NCI-H2227 treated with DMSO at 0.1 percent for 48 hours (cell line): ENCODE results near the gene CEP68.

Source experiments
- DNase-seq: peaks from one replicate; lab custom pipeline; 2025; lab: John Stamatoyannopoulos, UW

Gene CEP68

DNA sequence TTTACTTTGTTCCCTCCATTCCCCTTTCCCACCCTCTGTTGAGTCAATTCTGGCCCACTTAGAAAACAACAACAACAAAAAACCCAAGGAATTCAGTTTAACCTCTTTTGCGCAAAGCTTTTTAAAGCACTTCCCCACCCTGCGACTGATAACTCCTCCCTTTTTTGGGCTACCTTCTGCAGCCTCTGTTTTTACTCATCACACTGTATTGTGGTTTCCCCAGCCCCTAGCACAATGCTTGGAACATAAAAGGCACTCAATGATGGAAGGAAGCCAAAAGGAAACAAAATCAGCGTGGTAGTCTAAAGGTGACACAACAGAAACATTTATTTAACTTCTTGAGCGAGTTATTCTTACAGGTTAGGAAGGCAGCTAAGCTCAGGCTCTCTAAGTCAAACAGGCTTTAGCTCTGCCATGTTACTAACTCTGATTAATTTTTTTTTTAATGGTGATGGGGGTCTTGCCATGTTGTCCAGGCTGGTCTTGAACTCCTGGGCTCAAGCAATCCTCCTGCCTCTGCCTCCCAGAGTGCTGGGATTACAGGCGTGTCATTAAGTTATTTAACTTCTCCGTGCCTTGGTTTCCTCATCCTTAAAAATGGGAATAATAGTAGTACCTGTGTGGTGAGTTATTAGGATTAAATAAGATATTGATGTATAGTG lies 1.3 kb downstream of the CEP68 start:
- peak; percentile 4 for DNase-seq

DNA sequence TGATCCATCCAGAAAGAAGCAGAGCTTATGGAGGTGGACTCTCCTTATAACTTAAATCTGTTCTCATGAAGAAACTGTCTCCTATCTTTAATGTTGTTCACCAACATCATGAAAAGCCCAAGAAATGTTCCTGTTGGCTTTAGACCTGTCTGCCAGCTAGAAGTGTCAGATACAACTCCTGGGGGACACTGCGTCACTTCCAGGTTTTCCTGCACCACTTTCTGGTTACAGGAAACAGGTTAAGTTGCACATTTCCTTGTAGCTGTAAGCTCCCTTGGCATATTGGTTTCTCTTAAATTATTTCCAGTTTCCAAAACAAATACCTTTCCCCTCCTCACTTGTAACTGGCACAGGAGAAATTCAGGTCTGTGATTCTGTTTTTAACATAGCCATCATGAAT lies 2.9 kb downstream of the CEP68 start:
- DNase-seq: no peak

DNA sequence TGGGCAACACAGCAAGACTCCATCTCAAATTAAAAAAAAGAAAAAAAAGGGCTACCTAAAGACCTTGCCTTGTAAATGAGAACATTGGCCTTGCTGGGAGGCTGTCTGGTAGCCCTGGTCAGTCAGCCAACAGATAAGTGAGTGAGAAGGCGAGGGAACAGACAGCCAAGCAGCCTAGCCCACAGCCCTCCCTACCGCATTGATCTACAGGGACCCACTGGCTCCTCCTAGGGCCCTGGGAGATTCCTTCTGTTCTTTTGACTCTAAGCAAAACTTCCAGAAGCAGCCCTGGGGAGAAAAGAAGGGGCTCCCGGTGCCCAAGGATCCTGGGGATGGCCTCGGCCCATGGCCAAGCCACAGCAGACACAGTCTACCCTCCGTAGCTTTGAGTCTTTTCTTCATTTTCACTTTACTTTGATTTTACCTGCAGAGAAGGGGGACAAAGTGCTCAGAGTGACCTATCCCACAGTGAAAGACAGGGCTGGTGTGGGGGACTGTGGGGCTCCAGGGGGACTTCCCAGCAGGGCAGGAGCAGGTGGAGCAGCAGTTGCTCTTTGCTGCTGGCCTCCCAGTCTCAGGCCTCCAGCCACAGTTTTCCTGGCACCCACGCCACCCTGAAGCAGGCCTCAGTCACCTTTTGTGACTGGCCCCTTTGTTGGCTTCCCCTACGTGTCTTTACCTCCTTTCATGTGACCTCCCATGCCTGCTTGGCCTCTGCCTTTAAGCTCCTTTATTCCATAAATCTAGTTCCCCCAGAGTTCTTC lies 5.1 kb downstream of the CEP68 start:
- no peak for DNase-seq

DNA sequence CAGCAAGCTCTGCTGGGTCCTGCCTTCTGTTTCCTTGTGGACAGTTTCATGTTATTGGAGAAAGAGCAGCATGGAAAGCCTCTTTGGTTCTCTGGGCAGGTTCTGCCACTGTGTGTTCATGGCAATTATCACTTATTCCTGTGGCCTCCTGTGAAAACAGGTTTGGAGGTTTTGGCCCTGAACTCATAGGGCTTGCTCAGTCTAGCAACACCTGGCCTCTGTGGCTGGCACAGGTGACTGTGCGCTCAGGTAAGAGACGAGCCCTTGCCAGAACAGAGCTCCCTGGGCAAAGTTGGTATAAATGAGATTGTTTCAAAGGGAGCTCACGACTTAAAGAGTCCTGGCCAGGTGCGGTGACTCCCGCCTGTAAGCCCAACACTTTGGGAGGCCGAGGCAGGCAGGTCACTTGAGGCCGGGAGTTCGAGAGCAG lies 5.7 kb downstream of the CEP68 start:
- DNase-seq: no peak

DNA sequence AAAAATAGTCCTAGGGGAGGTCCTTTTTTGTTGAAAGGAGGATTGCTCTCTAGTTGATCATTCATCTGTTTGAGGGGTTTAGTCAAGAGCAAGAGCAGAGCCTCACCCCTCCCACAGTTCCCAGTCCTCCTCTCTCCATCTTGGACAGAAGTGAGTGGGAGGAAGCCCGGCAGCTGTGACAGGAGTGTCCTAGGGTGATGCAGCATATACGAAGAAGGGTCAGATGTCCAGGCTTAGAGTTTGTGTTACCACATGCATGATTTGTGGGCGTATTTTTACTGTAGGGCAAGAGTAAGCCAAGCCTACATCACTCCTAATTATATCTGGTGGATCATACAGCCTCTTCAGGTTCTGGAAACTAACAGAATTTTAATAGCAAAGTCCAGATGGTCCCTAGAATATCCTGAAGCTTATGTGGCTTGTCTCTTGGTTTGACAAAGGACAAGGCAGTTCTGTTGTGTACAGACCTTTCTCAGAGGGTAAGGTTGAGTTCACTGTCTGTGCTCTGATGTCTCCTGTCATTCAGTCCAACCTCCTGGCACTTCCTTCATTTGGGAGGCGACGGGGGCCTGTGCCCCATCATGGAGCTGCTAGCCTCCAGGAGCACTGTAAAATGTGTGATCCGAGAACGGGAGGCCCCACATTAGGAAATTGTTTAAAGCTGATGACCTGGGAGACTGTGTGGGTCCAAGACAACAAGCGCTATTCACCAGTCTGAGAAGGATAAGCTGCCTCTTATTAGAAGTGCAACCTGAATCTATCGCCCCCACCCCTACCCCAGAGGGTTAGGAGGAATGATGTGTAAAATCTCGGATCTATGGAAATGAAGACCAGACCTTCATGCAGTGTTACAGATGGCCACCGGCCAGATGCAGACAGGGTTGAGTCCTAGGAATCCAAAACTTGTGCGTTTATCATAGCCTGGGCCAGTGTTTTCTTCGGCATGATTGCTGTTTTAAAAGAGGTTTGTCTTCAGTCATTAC lies 6.9 kb downstream of the CEP68 start:
- no peak for DNase-seq

DNA sequence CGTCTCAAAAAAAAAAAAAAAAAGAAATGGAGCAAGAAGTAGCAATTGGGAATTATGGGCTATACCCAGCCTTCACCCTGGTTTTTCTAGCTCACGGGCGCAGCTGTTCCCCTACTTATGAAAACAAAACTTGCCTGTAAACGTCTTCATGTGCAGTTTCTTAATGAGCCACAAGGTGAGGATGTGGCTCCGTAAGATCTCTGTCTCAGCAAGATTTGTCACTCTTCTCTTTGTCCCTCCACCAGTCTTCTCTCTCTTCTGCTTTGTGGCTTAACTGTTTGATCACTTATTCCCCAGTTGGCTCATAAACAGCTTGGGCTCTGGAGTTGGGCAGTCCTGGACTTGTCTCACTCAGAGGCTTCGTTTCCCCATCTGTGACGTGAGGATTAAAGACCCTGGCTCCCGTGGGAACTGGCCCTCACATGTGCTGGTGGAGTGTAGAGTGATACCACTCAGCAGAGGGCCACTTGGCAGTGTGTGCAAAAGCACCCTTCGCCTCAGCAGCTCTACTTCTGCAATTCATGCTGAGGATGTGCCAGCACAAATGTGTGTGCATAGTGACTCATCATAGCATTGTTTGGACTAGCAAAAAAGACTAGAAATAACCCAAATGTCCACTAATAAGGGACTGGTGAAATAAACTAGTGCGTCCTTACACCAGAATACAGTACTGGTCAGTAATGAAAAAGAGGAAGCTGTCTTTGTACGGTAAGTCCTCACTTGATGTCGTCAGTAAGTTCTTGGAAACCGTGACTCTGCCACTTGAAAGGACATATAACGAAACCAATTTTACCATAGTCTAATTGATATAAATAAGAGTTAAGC lies 8.7 kb downstream of the CEP68 start:
- DNase-seq: no peak

DNA sequence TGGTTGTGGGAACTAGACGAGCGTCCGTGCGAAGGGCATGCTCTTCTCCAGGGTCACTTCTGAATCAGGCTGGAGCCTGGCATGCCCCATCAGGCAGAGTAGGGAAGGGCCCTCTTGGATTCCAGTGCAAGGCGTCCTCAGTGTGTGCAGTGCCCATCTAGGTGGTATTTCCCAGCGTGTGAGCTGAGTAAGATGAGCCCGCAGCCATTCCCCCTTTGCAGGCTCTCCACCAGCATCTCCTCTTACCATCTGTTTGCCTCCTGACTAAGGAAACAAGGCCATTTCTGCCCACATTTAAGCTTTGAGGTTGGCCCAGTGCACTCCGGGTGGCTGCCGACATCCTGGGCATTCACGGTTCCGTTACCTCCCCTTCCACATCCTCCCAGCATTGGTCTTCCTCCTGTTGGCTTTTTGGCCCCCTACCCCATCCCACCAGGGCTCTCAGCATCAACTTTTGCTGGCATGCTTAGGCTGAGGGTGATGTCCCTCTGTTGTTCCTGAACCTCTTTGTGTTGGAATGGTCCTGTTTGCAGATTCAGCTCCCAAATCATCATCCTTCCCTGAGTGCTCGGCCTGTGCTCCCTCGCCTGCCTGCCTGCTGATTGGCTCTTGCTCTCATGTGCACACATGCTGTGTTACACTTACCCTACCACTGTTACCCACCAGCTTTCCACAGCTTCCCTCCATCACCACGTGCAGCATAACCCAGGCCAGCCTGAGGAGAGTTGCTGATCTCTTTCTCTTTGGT lies 11.8 kb downstream of the CEP68 start:
- DNase-seq: no peak

DNA sequence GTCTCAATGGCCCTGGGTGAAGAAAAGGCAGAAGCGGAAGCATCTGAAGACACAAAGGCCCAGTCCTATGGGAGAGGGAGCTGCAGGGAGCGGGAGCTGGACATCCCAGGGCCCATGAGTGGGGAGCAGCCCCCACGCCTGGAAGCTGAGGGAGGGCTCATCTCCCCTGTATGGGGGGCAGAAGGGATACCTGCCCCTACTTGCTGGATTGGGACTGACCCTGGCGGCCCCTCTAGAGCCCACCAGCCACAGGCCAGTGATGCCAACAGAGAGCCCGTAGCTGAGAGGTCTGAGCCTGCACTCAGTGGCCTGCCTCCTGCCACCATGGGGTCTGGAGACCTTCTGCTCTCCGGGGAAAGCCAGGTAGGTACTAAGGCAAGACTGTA lies 13.2 kb downstream of the CEP68 start:
- no peak for DNase-seq

DNA sequence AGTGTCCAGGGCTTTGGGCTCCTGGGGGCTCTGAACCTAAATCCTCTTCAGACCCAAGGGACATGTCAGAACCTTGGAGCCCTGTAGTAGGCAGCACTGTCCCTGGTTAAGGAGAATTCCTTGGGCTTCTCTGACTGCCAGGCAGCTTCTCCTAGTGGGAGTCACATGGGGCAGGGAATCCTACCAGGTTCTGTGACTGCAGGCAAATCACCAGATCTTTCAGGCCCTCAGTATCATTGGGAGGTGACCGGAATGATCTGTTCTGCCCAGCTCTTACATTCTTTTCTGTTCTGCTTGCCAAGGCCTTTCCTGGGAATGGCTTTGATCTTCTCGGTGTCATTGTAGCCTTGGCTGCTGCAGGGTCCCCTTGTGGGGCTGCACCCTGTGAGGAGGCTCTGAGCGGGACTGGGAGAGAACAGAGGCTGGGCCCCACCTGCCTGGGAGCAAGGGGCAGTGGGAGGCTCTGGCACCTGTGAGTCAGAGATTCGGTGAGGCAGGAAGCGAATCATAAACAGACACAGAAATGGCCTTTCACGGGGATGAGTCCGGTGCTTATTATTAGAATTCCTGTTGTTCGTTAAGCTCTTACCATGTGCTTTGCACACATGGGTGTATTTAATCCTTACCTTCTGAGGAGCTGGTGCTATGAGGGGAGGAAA lies 14.1 kb downstream of the CEP68 start:
- no peak for DNase-seq

DNA sequence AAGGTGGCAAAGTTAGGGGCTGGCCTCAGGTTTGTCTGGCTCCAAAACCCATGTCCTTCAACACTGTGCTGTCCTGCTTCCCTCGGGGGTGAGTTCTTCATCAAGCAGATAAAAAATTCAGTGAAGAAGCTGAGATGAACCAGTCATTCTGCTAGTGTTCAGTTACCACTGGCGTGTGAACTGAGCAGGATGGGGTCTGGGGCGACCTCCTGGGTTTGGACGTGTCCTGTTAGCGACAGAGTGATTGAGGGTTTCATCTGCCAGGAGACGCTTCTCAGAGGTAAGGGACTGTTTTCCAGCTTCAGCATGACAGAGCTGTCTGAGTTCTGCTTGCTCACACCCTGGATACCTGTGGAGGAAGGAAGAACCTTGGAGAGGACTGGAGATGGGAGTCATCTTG lies 14.6 kb downstream of the CEP68 start:
- no peak for DNase-seq

DNA sequence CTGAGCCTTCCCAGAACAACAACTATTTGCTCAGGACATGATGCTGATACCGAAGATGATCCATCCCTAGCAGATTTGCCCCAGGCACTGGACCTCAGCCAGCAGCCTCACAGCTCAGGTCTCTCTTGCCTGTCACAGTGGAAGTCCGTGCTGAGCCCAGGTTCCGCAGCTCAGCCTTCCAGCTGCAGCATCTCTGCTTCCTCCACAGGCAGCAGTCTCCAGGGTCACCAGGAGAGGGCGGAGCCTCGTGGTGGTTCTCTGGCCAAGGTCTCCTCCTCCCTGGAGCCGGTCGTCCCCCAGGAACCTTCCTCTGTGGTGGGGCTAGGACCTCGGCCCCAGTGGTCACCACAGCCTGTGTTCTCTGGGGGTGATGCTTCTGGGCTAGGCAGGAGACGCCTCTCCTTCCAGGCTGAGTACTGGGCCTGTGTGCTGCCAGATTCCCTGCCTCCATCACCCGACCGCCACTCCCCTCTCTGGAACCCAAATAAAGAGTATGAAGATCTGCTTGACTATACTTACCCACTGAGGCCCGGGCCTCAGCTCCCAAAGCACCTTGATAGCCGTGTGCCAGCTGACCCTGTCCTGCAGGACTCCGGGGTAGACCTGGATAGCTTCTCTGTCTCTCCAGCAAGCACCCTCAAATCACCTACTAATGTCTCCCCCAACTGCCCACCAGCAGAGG lies 15.4 kb downstream of the CEP68 start:
- no peak for DNase-seq

DNA sequence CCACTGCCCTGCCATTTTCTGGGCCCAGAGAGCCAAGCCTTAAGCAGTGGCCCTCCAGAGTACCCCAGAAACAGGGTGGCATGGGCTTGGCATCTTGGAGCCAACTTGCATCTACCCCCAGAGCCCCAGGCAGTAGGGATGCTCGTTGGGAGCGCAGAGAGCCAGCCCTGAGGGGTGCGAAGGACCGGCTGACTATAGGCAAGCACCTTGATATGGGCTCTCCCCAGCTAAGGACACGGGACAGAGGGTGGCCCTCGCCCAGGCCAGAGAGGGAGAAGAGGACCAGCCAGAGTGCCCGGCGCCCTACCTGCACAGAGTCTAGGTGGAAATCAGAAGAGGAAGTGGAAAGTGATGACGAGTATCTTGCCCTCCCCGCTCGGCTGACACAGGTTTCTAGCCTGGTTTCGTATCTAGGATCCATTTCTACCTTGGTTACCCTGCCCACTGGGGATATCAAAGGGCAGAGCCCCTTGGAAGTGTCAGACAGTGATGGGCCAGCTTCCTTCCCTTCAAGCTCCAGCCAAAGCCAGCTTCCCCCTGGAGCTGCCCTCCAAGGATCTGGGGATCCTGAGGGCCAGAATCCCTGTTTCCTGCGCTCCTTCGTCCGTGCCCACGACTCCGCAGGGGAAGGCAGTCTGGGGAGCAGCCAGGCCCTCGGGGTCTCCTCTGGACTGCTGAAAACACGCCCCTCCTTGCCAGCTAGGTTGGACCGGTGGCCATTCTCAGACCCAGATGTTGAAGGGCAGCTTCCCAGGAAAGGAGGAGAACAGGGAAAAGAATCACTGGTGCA lies 16.2 kb downstream of the CEP68 start:
- no peak for DNase-seq

DNA sequence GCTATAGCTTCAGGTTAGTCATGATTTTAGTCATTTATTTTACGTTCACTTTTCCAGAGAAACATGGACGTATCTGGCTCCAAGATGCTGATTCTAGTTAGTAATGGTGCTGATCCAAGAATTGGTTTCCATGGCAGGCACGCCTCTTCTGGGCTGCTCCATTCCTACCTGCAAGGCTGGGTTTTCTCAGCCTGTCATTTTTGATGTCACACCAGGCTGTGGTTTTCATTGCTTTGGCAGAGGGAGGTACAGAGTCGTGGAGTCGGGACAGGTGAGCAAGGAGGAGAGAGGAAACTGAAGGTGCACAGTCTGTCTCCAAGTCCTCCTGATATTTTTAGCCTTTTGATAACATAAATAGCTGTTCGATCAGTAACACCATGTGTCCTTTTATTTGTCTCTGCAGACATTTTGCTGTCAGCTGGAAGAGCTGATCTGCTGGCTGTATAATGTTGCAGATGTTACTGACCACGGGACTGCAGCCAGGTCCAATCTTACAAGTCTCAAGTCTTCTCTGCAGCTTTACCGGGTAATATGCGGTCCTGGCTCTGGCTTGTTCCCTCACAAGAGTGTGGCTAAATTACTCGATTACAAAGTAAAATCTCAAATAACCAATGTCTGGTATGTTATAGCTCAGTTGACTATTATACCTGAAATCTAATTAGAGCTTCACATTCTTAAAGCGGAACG lies 17.8 kb downstream of the CEP68 start:
- no peak for DNase-seq

DNA sequence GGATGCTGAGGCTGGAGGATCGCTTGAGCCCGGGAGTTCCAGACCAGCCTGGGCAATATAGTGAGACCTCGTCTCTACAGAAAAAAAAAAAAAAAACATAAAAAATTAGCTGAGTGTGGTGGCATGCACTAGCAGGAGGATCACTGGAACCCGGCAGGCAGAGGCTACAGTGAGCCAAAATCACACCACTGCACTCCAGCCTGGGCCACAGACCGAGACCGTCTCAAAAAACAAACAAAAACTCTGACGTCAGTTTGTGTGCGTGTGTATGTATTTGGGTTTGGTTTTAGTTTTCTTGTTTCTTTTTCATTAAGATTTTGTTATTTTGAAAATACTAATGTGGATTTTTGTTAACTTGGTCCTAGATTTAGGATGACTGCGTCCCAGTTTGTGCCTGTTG lies 19.0 kb downstream of the CEP68 start:
- DNase-seq: no peak

DNA sequence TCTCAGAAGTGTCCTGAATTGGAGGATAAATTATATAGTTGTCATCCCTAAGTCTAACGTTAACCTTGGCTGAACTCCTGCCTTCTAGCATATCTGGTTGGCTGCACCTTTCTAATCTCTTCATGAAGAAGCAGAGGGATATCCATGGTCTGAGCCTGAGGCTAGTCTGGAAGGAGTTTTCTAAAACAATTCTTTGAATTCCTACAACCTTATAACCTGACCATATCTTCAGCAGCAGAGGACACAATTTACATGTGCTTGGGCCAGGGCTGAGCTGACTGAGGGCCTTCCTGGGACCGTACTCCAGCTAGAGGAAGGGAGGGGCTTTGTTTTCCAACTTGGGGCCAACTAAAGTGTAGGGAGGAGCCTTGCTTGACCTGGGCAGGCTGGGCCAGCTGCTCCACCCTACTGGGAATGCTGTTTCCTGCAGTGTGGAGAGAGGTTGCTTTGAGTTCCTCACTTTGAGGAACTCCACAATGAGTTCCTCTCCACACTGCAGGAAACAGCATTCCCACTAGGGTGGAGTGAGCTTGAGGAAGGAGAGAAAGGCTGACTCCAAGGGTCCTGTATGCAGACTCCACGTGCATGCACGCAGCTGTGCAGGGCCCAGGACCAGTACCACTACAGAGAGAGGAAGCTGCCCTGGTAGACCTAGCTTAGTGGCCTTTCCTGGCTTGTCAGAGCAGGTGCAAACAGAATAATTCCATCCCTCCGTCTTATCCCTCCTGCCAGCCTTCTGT lies 19.6 kb downstream of the CEP68 start:
- DNase-seq: no peak

DNA sequence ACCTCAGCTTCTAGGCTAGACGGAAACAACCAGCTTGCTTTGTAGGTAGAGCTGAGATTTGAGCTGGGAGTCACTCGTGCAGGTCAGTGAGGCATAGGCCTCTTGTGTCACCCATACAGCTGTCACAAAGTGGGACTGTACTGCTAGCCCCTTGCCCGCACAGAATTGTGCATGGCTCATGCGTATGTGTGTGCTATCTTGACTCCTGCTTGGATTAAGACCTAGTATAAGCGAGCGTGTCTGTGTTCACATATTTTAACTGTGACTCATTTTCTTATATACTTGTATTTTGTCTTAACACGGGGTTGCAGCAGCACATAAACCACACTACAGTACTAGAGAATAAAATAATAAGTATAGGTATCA lies 20.1 kb downstream of the CEP68 start:
- no peak for DNase-seq

DNA sequence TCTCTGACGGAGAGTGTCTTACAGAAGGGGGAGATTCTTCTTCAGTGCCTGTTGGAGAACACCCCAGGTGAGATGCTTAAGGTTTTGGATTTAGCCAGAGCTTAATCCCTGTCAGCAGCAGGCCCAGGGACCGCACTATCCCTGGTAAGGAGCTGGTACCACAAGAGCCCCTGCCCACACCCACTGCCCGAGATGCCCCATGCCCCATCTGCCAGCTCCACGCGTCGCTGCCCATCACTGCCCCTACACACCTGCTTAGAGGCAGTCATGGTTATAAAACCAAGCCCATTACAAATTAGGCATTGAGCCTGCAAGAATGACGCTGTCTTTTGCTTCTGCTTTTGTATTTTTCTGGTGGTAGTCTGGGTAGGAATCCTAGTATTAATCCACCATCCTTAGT lies 21.7 kb downstream of the CEP68 start:
- no peak for DNase-seq

DNA sequence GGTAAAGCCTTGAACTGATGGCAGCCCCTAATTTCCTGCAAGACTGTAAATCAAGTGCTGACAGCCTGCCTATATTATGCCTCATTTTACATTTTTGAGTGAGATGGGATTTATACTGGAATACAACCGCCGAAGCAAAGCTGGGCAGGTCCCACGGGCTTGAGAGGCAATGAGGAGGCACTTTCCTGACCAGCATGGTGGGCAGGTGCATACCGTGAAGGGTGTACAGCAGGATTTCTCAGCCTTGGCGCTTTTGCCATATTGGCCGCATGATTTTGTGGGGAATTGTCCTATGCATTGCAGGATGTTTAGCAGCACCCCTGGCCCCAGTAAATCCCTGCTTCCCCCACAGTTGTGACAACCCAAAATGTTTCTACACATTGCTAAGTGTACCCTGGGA lies 22.8 kb downstream of the CEP68 start:
- no peak for DNase-seq
